Spleen (tissue), 11 donors: Measurements from ENCODE around the gene RIPOR3. TPM values are rescaled to one million over a fixed set of nuclear protein-coding genes. Genes with fewer than 3 reads are reported as not detected.

Experiments
- DNase-seq: peaks from one replicate; pipeline ENCODE4 v3.0.0-alpha.2; 2020
- H3K27ac ChIP-seq, 8 donors: fragments of 200-600 bp; sonication (generic) in 7 of 8; 1 replicate in 4 of 8; 2 replicates in 4 of 8; pipeline versions ENCODE4 v1.5.0 to v1.8.0; 2016 to 2021; ENCODE audit warnings: inconsistent platforms in 4 of 8, mild to moderate bottlenecking in 4 of 8, moderate library complexity in 1 of 8
- H3K27me3 ChIP-seq, 7 donors: fragments of 200-600 bp; sonication (generic) in 6 of 7; replicated peaks in 1 of 7; 1 replicate in 4 of 7; 2 replicates in 3 of 7; pipeline versions ENCODE4 v1.5.0 to v1.8.0; 2016 to 2021; ENCODE audit warnings: inconsistent platforms in 3 of 7, mild to moderate bottlenecking in 1 of 7
- H3K36me3 ChIP-seq, 6 donors: fragments of 200-600 bp; sonication (generic) in 5 of 6; 1 replicate in 4 of 6; 2 replicates in 2 of 6; pipeline versions ENCODE4 v1.5.0 to v1.8.0; 2016 to 2021; ENCODE audit warnings: inconsistent platforms in 2 of 6
- H3K4me1 ChIP-seq, 6 donors: fragments of 200-600 bp; sonication (generic) in 5 of 6; 1 replicate in 3 of 6; 2 replicates in 3 of 6; pipeline versions ENCODE4 v1.5.0 to v1.8.0; 2016 to 2021; ENCODE audit warnings: inconsistent platforms in 3 of 6
- H3K4me3 ChIP-seq, 8 donors: fragments of 200-600 bp; sonication (generic) in 7 of 8; 1 replicate in 4 of 8; 2 replicates in 4 of 8; pipeline versions ENCODE4 v1.5.0 to v1.8.0; 2016 to 2021; ENCODE audit warnings: inconsistent platforms in 4 of 8, mild to moderate bottlenecking in 4 of 8, moderate library complexity in 2 of 8
- H3K9me3 ChIP-seq, 8 donors: fragments of 200-600 bp; sonication (generic) in 7 of 8; 1 replicate in 4 of 8; 2 replicates in 4 of 8; pipeline versions ENCODE4 v1.5.0 to v1.8.0; 2016 to 2021; ENCODE audit warnings: inconsistent platforms in 4 of 8
- POLR2A ChIP-seq, 3 donors: fragments of 450-650 bp; IDR thresholded peaks; one replicate each; pipeline ENCODE4 v1.5.1; 2017; ENCODE audit warnings: antibody characterized with exemption in 3 of 3, mild to moderate bottlenecking in 1 of 3
- POLR2AphosphoS5 ChIP-seq, 3 donors: sonication (generic); formaldehyde crosslinking; IDR thresholded peaks; one replicate each; pipeline ENCODE4 v1.5.1; 2017; ENCODE audit warnings: antibody characterized with exemption in 3 of 3
- WGBS, 5 donors: extraction: QIAGEN DNeasy Blood & Tissue Kit in 3 of 5; methylation state at CpG; one replicate each; pipeline versions ENCODE4 v1.1.5 to v1.1.7; 2013 to 2018; 5-methylcytosine and 5-hydroxymethylcytosine counted together
- intact Hi-C: fragments of 100-400 bp; cut with DNase I; formaldehyde crosslinking; loops from one replicate; pipeline ENCODE4 v1.15.0; 2023; ENCODE audit warnings: low total_unique reads
- polyA plus RNA-seq, 3 donors: library from polyadenylated mRNA; stranded (reverse); fragments of 200-250 nt; gene quantifications; one replicate each; pipeline ENCODE4 v1.2.1, GENCODE V29; 2013
- total RNA-seq, 7 donors: library from RNA; depleted of rRNA in 3 of 7; stranded (reverse); fragments of >200 nt in 3 of 7; fragmentation: NEBNext Ultra II Directional in 4 of 7; extraction: Animal tissue kit (Norgen Biotek cat#: 25700) in 4 of 7; gene quantifications; one replicate each; pipeline versions ENCODE4 v1.1.0 to v1.2.1, GENCODE V29; 2016 to 2021
- TF ChIP-seq, protein P1 (sequence below), 11 experiments: fragments of 200-600 bp in 7 of 11; fragments of 450-650 bp in 4 of 11; sonication (generic) in 4 of 11; IDR thresholded peaks in 8 of 11; conservative IDR thresholded peaks in 3 of 11; 1 replicate in 7 of 11; 2 replicates in 4 of 11; pipeline versions ENCODE4 v1.4.0 to v1.8.0; 2016 to 2021; ENCODE audit warnings: antibody characterized with exemption in 11 of 11, inconsistent platforms in 4 of 11, mild to moderate bottlenecking in 1 of 11
- donor health status: healthy with polysubstance abuse.
- donor health status: DM: no; HTN: no; CAD: no; lungs with moderate emphysema.
- donor health status: DM: no; HTN: no; CAD: no.
- donor health status: Bipolar disorder and iron deficiency.
- donor health status: healthy.
- donor health status: DM: no; HTN: no; CAD: no.
- donor health status: DM: yes; HTN: yes; CAD: no.

RIPOR3 gene
- total and polyA plus RNA-seq, 10 donors: 6.0 to 22.8 (median 13.1) TPM

DNA sequence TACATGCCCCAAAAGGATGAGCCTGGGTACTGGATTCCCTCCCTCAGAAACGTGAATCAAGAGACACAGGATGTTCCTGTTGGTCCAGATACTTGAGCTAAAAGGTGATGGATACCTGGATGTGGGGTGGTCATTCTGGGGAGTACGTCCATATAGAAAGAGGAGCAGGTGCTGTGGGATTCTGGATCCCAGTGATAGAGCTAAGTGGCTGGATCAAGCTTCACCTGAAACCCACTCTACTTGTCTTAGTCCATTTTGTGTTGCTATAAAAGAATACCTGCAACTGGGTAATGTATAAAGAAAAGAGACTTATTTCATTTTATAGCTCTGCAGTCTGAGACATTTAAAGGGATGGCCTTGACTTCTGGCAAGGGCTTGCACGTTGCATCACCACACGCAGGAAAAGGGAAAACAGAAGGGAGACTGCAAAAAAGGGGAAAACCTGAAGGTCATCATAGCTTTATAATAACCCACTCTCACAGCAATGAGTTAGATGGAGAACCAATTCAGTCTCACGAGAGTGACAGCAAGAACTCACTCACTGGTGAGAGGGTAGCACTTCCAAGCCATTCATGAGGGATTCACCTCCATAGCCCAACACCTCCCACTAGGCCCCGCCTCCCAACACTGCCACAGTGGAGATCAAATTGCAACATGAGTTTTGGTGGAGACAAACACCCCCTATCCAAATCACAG is 31.2 kb downstream of the RIPOR3 start:
- 67 to 78% (median 75%) methylated on average over 6 of the region's 6 CpGs for WGBS, 5 donors
- Histone ChIP-seq H3K9me3 (no peaks in the 10 kb centered on the region), H3K36me3 (no peaks in the 10 kb centered on the region), H3K27me3 (no peaks in the 10 kb centered on the region), H3K4me1 (peaks cover 0 to 46% (median 14%) of the 10 kb centered on the region in 6 donors), H3K4me3 (no peak overlapping the region), H3K27ac (peak overlapping the region in 3 of 8 donors; percentile 59 to 71 (median 68))
- TF ChIP-seq POLR2A (IDR thresholded peaks at IDR 0.05): no peak
- TF ChIP-seq, protein P1, sequence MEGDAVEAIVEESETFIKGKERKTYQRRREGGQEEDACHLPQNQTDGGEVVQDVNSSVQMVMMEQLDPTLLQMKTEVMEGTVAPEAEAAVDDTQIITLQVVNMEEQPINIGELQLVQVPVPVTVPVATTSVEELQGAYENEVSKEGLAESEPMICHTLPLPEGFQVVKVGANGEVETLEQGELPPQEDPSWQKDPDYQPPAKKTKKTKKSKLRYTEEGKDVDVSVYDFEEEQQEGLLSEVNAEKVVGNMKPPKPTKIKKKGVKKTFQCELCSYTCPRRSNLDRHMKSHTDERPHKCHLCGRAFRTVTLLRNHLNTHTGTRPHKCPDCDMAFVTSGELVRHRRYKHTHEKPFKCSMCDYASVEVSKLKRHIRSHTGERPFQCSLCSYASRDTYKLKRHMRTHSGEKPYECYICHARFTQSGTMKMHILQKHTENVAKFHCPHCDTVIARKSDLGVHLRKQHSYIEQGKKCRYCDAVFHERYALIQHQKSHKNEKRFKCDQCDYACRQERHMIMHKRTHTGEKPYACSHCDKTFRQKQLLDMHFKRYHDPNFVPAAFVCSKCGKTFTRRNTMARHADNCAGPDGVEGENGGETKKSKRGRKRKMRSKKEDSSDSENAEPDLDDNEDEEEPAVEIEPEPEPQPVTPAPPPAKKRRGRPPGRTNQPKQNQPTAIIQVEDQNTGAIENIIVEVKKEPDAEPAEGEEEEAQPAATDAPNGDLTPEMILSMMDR (IDR thresholded peaks at IDR 0.05 in 8 of 11, conservative IDR thresholded peaks at IDR 0.05 in 3 of 11): no peak
- no peak for TF ChIP-seq POLR2AphosphoS5 (IDR thresholded peaks at IDR 0.05)
- no peak for DNase-seq
- intact Hi-C loops: no loop called here

DNA sequence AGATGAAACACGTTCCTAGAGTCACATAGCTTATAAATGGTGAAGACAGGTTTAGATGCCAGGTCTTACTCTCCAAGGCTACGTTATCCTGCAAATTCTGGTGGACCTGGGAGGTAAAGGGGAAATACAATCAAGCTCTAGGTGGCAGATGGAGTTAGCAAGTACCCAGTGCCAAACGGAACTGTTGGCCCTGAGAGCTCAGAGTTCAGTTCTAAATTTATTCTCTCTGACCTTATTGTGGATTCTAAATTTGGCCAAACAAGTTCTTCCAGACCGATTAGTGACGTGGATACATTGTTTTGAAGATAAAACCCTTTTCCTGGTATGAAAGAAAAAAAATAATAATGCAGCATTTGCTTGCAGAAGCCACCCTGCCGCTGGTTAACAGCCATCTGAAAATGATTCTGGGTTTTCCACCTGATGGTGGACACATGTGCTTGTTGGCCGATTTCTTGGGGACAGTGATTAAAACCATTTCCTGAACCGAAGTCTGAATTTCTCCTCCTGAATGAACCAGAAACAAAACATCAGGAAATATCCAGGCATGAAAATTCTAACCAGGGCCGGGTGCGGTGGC is 32.5 kb downstream of the RIPOR3 start:
- Histone ChIP-seq H3K27ac (peak overlapping the region in 4 of 8 donors; percentile 4 to 71 (median 38)), H3K36me3 (no peaks in the 10 kb centered on the region), H3K27me3 (no peaks in the 10 kb centered on the region), H3K9me3 (no peaks in the 10 kb centered on the region), H3K4me3 (no peak overlapping the region), H3K4me1 (peaks cover 0 to 46% (median 14%) of the 10 kb centered on the region in 6 donors)
- DNase-seq: no peak
- no peak for TF ChIP-seq POLR2A (IDR thresholded peaks at IDR 0.05)
- TF ChIP-seq POLR2AphosphoS5 (IDR thresholded peaks at IDR 0.05): no peak
- TF ChIP-seq, protein P1 (IDR thresholded peaks at IDR 0.05 in 8 of 11, conservative IDR thresholded peaks at IDR 0.05 in 3 of 11): no peak
- intact Hi-C loops: no loop called here
- WGBS, 5 donors: 64 to 84% (median 70%) methylated on average over 10 of the region's 10 CpGs

DNA sequence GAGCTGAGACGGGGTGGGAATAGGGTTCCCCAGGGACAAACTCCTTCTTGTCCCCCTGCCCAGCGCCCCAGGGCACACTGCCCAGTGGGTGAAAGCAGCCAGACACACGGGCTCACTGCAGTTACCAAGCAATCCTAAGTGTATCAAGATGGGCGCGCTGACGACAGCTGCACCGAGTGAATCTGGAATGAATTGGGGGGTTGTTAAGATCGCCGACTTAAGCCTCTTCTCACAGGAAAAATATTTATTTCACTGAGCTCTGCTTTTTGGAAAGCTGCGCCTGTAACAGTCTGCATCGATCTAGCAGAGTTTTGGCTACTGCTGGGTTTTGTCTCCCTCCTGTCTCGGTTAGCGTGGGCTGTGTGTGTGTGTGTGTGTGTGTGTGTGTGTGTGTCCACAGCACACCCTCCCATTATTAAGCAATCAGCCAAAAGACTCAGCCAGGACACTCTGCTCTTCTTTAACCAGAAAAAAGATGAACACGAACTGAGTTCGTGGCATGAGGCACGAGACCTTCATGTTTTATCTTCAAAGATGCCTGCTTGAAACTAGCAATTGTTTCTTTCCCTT is 35.9 kb downstream of the RIPOR3 start:
- Histone ChIP-seq H3K27ac (peak overlapping the region in 7 of 8 donors; percentile 21 to 71 (median 47)), H3K4me1 (peaks cover 0 to 24% (median 6%) of the 10 kb centered on the region in 6 donors), H3K4me3 (no peak overlapping the region), H3K36me3 (no peaks in the 10 kb centered on the region), H3K27me3 (no peaks in the 10 kb centered on the region), H3K9me3 (no peaks in the 10 kb centered on the region)
- no peak for DNase-seq
- 71 to 88% (median 78%) methylated on average over 16 of the region's 16 CpGs for WGBS, 5 donors
- peak in 2 of 3 donors; percentile 11 to 41 for TF ChIP-seq POLR2AphosphoS5 (IDR thresholded peaks at IDR 0.05)
- TF ChIP-seq, protein P1 (IDR thresholded peaks at IDR 0.05 in 8 of 11, conservative IDR thresholded peaks at IDR 0.05 in 3 of 11): no peak
- TF ChIP-seq POLR2A (IDR thresholded peaks at IDR 0.05): no peak
- intact Hi-C loops: no loop called here

DNA sequence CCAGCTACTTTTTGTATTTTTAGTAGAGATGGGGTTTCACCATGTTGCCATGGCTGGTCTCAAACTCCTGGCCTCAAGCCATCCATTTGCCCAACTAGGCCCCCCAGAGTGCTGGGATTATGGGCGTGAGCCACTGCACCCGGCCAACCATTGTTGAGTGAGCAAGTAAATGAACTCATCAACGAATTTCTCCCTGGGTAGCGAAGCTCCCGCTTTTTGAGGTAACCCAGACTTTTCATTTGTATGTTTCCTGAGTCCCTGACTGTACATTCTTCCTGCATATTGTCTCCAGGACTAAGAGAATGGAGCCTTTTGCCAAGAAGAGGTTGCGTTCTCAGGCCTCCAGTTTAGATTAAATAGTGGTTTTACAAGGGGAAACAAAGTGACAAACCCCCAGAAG is 36.4 kb downstream of the RIPOR3 start:
- H3K9me3 ChIP-seq: no peaks in the 10 kb centered on the region
- DNase-seq: no peak
- TF ChIP-seq, protein P1 (IDR thresholded peaks at IDR 0.05 in 8 of 11, conservative IDR thresholded peaks at IDR 0.05 in 3 of 11): no peak
- no peak for TF ChIP-seq POLR2AphosphoS5 (IDR thresholded peaks at IDR 0.05)
- TF ChIP-seq POLR2A (IDR thresholded peaks at IDR 0.05): no peak
- WGBS, 5 donors: 79 to 83% (median 81%) methylated on average over 6 of the region's 6 CpGs
- intact Hi-C loops: no loop called here
- H3K4me3 ChIP-seq: no peak overlapping the region
- H3K36me3 ChIP-seq: no peaks in the 10 kb centered on the region
- H3K4me1 ChIP-seq: peaks cover 0 to 20% (median 4%) of the 10 kb centered on the region in 6 donors
- no peaks in the 10 kb centered on the region for H3K27me3 ChIP-seq
- H3K27ac ChIP-seq: peak overlapping the region in 6 of 8 donors; percentile 21 to 71 (median 48)
